HG03139 (cell line): ENCODE data around the gene SOX18.
A peak's percentile ranks its signal among the peaks of the same experiment; 100 is the strongest.

Experiments used
- ATAC-seq: cut with Tn5 transposase; IDR thresholded peaks from one replicate; pipeline ENCODE4 v1.9.1; 2021; ENCODE audit not compliant: unreplicated experiment

SOX18 gene

DNA sequence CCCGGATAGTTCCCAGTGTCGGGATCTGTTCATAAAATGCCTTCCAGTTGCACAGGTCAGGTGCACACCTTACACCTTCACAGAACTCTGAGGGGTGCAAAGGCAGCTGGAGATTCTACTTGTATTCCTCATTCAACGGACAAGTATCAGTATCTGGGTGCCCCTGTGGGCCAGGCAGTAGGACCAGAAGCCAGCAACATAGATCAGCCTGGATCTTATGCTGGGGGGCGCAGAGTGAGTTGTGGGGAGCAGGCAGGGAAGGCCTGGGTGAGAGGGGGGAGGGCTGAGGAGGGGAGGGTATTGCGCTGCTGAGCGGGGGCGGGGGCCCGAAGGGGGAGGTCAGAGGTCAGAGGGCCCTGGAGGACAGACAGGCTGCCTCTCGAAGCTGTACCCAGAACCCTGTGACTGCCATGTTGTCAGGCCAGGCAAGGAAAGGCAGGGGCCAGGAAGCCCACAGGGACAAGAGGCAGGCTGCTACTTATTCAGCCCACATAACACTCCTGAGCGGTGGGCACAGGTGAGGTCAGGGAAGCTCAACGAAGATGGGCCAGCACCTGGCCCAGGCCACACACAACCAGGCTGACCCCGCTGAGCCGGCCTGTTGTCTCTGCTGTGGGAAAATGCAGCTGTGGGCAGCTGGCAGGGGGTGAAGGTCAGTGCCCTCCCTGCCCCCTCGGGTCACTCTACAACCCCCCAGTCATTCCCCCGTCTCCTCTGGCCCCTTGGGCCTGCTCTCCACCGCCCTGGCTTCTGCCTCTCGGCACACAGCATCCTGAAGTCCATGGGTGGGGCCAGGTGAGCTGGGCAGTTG is 31.6 kb upstream of the SOX18 start:
- ATAC-seq = no peak

DNA sequence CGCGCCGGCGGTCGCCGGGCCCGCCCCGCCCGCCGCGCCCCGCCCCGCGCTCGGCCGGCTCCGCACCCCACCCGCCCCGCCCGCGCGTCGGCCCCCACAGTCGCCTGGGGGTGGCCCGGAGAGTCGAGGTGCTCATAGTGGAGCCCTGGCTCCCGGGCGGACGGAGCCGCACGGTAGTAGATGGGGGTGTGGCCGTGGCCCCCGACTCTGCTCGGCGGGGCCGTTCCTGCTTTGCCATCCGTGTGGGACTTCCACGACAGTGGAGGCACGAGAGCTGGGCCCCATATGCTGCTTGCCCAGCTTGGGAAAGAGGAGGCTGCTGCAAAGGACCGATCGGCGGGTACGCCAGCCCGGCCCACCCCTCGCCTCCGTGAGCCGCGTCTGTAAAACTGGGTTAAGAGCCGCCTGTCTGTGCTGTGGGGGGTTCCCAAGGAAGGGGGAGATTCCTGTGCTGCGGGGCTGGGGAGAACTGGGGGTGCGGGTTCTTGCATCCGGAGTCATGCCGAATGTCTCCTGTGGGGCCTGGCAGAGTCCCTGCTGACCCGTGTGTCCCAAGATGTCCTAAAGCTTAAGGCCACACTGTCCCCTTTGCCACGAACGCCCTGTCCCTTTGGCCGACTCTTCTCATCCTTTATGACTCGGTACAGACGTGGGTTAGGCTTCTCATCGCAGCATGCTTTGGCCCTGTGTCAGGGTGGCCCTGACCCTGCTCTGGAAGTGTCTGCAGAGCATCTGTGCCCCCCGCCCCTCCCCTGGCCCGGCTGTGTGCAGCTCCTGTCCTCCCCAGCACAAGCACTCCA is 30.8 kb upstream of the SOX18 start, which contains the start of gene OPRL1:
Gene OPRL1, plus strand, starts transcription at position 70 of the 800 bp plus-strand sequence. CDS start 12,639 bp downstream, outside the sequence.
- ATAC-seq = no peak

DNA sequence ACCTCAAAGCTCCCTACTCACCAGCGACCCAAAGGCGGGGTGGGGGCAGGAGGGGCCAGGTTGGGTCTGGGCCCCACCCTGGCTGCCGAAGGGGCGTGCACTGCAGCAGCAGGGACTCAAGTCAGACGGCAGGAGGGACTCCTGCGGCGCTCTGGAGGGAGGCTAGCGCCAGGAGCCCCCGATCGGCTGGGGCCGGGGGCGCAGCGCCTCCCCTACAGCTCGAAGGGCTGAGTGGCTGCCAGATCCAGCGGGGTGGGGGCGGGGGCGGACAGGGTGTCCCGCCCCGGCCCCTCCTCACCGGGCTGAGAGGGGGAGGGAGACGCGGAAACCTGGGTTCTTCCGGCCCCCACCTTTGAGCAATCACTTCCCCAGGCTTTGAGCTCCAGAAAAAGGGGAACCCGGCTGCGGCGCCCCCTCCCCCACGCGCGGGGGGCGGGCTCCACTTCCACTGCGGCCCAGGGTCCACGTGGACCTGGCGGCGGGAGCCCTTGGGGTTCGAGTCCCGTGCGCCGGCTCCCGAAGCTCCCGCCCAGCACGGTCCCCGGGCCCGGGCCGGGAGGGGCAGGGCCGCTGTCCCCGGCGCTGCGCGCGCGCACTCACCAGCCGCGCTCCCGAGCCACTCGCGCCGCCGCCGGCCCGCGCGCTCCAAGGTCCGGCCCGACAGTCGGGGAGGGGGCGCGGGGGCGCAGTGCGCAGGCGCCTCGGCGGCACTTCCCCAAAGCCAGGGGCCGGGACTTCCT is 30.0 kb upstream of the SOX18 start, which contains the start of gene RGS19:
Gene RGS19, minus strand, starts transcription at position 246 of the 740 bp plus-strand sequence. CDS start 2,632 bp downstream, outside the sequence.
- ATAC-seq = peak; percentile 34

DNA sequence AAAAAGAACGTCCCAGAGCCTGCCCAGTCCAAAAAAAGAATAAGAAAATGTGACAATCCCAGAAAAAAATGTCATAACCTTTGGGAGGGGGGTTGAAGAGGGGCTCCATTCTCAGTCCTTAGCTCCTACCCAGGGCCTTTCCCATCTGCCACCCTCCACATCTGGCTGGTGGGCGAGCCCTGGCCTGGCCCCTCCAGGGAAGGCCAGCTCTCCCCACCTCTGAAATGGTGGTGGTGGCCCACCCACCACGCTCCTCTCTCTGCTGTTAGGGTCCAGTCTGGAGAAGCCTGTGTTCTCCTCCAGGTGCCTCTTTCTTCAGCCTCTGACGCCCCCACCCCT is 29.5 kb upstream of the SOX18 start:
- no peak for ATAC-seq

DNA sequence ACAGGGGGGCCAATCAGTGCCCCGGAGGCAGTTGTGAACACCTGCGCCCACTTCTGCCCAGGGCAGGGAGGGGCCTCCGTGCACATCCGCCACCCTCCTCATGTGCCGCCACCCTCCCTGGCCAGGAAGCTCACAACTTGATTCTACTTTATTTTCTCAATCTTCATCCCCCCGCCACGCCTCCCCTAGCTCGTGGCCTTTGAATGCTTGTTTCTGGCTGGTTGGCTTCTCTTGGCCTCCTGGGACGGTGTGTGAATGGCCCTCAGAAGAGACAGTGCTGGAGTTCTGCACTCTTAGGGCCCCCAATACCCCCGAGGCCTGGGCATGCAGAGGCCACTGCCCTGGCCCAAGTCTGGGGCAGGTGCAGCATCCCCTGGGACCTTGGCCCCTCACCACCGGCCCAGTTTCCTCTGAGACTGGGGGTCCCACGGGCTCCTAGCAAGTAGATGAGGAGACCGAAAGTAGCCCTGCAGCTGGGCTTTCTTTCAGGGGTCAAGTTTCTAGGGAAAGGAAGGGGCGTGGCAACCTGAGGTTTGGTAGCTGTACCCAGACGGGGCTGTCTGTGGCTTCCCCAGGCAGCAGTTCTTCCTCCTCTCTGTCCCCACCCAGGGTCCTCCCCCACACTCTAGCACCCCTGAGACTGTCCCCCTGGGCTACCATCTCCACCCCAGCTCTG is 28.6 kb upstream of the SOX18 start:
- no peak for ATAC-seq

DNA sequence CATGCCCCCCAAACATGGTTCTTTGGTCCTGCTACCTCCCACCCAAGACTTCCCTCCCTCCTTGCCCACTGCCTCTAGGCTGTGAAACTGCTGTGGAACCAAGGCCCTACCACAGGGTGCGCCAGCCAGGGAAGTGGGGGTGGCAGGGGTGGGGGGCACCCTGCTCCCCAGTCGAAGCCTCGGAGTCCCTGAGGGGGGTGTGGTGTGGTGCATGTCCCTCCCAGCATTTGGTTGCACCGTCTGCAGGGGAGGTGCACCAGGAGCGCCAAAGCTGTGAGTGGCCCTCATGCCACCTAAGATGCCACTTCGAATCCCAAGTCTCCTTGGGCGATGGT is 28.1 kb upstream of the SOX18 start:
- no peak for ATAC-seq

DNA sequence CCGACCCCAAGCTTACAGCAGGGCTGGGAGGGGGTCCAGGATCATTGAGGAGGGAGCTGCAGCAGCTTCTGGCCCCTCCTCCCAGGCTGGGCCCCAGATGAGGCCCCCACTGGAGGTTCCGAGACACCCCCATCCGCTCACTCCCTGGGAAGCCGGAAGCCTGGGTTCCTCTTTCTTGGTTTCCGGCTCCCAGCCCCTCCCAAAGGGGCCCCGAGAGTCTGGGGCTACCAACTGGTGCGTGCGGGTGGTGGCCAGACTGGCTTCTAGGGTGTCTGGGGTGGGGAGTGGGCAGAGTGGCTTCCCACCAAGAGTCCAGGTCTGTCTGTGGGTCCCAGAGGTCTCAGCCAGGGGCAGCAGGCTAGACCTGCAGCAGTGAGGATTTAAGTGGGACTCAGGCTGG is 27.7 kb upstream of the SOX18 start:
- ATAC-seq = no peak

DNA sequence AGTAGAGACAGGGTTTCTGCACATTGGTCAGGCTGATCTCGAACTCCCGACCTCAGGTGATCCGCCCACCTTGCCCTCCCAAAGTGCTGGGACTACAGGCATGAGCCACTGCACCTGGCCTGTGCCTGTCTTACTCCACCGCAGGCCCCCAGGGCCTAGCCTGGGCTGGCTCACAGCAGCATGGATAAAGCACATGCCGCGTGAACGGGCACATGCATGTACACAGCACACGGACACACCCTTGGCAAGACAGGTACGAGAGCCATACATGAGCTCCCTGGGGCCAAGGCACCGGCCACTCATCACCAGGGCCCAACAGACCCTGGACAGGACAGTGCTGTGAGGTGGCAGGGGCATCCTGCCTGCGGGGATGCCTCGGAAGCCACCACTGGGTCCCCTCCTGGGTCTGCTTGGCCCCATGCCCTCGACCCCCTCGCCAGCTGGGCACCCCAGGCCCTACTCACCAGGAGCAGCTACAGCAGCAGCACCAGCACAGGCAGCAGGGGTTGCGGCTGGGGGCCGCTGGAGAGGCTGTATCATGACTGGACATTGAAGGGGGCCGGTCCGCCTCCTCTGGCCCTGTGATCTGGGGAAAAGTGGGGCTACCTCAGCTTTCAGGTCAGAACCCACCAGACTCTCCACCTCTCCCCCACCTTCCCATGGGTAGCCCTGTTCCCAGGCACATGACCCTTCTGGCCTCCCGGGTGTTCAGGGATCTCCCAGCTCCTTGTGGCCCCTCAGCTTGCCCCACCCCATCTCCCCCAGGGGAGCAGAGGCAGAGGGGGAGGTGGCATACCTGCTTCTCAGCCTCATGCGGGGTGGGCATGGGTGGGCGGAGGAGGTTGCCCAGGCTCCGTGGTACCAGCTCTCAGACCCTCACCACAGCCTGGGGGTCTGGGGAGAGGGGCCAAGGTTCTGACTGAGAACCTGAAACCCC is 26.9 kb upstream of the SOX18 start:
- ATAC-seq = no peak

DNA sequence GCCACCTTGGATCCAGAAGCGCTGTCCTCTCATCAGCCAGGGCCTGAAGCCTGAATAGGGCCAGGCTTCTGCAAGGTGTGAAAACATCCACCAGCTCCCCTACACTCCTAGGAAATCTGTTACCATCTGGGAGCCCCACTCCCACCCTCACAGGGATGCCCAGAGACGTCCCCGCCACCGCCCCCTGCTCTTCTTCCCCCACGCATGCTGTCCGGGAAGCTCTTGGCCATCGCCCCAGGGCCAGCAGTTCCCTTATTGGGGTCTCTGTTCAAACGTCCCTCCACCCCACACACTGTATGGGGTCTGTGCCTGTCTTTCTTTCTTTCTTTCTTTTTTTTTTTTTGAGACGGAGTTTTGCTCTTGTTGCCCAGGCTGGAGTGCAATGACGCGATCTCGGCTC is 26.1 kb upstream of the SOX18 start:
- ATAC-seq = no peak

DNA sequence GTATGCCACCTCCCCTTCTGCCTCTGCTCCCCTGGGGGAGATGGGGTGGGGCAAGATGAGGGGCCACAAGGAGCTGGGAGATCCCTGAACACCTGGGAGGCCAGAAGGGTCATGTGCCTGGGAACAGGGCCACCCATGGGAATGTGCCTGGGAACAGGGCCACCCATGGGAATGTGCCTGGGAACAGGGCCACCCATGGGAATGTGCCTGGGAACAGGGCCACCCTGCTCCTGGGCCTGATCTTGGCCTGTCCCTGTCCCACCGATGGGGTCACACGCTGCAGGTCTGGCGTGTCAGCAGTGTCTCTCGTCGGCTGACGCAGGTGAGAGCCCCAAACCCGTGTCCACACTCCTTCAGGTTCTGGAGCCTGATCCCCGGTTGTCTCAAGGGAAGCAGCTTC is 25.5 kb upstream of the SOX18 start:
- no peak for ATAC-seq

DNA sequence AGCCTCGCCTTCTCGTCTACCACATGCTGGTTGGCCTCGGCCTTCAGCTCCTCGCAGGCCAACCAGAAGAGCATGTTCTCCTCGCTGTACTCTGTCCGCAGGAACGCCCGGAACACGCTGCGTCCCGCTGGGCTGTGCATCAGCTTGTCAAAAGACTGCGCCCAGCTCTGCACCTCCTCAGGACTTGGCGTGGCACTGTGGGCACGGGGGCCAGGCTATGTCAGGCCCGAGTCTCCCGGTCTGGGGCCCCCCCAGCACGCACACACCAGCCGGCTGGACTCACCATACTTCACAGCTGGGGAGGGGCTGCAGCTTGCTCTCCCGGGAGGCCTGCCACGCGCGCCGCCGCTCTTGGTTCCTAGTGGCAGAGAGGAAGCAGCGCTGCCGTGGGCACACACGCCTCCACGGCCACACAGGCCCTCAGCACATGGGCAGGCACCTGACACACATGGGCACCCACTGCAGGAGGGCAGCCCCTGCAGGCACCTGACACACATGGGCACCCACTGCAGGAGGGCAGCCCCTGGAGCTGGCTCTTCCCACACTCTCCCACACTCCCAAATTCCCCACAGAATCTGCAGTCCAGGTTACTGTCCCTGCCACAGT is 24.8 kb upstream of the SOX18 start:
- ATAC-seq = no peak

DNA sequence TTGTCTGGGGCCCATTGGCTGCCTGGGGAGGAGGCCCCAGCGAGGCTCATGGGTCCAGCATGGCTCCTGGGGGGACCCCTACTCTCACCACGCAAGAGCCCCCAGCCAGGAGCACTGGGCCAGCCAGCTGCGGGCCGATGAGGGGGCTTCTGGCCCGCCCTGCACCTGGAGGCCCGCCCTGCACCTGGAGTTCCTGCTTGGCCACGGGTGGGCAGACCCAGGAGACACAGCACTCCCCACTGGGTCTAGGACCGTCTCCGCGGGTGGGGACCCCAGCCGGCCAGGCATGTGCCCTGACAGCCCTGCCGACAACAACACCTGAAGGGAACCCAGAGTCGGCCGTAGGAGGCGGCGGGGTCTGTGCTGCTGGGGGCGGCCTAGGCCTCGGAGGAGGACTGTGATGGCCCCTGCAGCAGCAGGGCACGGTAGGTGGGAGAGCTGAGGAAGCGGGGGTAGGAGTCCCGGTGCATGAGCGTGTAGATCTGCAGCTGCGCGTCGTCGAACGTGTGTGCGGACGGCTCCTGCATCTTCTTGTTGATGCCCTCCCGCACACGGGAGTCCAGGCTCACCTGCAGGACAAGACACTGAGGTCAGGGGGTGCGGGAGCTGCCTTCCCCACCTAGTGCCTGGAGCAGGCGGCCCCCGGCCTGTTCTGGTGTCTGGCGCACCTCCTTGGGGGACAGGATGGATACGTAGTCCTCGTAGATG is 24.2 kb upstream of the SOX18 start:
- no peak for ATAC-seq

DNA sequence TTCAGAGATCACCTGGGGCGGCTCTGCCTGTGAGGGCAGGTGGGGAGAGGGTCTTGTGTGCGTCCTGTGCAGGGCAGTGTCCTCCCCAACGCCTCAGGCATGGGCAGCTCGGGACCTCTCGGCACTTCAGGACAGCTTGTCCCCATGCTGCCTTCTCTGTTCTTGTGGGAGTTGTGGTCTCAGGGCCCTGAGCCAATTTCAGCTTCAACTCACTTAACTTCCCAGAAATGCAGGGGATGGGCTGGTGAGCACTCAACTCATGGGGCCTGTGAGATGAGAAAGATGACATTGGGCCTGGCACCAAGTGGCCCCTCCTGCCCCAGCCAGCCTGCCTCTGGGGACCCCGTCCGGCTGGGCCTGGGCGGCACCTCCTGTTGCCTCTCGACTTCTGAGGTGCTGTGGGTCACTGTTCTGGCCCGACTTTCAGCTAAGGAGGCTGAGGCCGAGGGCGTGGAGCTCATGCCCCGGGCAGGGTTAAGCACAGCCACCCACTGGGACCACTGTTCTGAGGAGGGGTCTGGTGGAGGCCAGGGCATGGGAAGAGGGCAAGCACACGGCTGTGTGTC is 23.1 kb upstream of the SOX18 start:
- ATAC-seq = no peak

DNA sequence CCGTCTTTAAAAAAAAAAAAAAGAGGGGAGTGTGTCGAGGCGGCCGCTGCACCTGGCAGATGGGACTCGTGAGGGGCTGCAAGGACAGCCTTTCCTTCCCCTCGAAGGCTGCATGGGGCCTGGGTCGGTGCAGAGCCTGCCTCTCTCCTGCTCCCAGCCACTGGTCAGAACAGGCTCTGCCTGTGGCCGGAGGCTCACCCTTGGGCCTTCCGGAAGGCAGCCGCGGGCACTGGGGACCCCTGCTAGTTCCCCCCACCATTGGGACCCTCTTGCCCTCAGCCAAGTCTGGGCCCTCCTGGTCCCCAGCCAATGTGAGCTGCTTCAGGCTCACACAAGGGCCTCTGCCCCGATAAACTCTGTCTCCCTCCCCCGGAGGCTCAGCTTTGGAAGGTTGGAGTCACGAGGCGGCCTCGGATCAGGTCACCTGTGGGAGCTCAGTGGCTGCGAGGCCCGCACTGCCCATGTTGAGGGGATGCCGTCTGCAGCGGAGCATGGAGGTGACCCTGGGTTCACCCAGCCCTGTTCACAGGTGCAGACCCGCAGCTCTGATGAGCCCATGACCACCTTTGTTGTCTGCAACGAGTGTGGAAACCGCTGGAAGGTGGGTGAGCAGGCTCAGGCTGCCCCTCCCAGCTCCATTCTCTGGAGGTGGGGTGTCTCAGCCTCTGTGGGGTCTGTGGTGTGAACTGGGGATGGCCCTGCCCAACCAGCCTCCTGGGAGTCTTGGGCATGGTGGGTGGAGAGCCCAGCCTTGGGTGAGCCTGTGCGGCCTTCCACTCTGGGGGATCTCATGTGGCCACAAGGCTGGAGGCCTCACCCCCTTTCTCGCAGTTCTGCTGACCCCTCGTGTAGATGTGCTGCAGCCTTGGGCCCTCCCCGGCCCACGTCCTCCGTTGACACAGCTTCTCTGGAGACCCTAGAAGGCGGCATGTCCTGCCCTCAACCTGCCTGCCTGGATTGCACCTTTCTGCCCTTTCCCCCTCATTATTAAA is 22.2 kb upstream of the SOX18 start:
- no peak for ATAC-seq

DNA sequence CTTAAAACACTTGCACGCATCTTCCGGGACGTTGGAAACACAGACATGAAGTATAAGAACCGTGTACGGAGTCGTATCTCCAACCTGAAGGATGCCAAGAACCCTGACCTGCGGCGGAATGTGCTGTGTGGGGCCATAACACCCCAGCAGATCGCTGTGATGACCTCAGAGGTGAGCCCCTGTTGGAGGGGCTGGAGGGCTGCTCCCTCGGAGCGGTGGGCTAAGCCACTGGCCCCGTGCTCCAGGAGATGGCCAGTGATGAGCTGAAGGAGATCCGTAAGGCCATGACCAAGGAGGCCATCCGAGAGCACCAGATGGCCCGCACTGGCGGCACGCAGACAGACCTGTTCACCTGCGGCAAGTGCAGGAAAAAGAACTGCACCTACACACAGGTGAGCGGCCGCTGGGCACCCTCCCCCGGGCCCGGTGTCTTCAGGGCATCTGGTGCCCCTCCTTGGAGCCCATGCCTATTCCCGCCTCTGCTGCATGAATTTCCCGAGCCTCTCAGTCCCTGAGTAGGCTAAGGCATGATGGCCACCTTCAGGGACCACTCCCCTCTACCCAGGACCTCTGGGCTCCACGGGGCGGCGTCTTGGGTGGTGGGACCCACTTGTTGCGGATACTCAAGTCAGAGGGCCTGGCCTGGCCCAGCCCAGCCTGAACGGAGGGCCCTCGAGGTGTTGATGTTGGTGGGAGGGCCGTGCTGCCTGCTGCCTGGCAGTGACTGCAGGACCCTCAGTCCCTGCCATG is 21.0 kb upstream of the SOX18 start:
- no peak for ATAC-seq

DNA sequence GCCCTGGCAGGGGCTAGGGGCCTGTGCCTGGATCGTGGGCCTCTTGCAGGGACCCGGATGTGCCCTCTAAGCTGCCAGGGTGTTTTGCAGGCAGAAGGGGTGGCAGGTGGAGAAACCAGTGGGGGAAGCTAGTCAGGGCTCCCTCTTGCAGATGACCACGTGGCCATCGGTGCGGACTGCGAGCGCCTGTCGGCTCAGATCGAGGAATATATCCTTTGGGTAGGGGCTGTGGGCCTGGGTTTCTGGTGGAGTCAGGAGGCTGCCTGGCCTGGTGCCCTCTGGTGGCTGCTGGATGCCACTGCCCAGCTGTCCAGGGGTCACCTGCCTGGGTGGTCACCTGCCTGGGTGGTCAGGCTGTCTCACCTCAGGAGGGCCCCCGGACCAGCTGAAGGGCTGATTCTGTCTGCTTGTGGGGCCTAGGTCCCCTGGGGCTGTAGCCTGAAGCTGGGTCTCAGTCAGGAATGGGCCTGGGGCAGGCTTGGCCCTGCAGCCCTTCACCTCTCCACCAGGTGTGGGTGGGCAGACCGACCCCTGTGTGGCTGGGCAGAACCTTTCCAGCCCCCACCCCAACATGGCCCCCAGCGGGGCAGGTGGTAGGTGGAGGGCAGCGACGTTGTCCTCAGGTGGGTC is 20.3 kb upstream of the SOX18 start:
- no peak for ATAC-seq
